GM12874 (cell line): ENCODE data around the gene GRK3.

Experiments
- TF ChIP-seq, protein P1 (sequence below): IDR thresholded peaks from 2 replicates; pipeline ENCODE4 v1.5.1; 2011; ENCODE audit warnings: low read depth, mild to moderate bottlenecking, control low read depth, low read length, moderate library complexity; ENCODE audit not compliant: insufficient read depth

Gene GRK3

GRCh38 chr22:25701056-25701780 lies 136.7 kb downstream of the GRK3 start:
- TF ChIP-seq, protein P1, sequence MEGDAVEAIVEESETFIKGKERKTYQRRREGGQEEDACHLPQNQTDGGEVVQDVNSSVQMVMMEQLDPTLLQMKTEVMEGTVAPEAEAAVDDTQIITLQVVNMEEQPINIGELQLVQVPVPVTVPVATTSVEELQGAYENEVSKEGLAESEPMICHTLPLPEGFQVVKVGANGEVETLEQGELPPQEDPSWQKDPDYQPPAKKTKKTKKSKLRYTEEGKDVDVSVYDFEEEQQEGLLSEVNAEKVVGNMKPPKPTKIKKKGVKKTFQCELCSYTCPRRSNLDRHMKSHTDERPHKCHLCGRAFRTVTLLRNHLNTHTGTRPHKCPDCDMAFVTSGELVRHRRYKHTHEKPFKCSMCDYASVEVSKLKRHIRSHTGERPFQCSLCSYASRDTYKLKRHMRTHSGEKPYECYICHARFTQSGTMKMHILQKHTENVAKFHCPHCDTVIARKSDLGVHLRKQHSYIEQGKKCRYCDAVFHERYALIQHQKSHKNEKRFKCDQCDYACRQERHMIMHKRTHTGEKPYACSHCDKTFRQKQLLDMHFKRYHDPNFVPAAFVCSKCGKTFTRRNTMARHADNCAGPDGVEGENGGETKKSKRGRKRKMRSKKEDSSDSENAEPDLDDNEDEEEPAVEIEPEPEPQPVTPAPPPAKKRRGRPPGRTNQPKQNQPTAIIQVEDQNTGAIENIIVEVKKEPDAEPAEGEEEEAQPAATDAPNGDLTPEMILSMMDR: no peak

- TF ChIP-seq, protein P1: no peak
Measured at GRCh38 chr22:25702040-25702439, 137.6 kb downstream of the GRK3 start.

GRCh38 chr22:25702571-25703167 lies 138.2 kb downstream of the GRK3 start:
- TF ChIP-seq, protein P1: no peak

GRCh38 chr22:25704701-25705100 lies 140.2 kb downstream of the GRK3 start:
- TF ChIP-seq, protein P1: no peak

DNA sequence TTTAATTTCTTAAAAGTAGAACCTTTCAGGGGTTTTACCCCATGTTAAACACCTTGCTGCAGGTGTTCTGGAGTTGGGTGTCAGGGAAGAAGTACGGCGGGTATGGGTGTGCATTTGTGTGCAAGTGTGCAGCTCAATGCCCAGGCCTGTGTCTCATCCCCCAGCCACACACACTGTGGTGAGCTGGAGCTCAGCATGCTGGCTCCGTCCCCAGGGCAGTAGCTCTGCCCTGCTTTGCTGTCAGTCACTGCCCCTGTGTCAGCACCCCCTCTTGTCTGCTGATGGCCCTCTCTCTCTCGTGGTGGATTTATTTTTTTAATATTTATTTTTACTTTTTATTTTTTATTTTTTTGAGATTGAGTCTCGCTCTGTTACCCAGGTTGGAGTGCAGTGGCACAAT lies 141.7 kb downstream of the GRK3 start:
- TF ChIP-seq, protein P1: no peak

- TF ChIP-seq, protein P1: no peak
Measured at GRCh38 chr22:25709758-25710157, 145.3 kb downstream of the GRK3 start.

DNA sequence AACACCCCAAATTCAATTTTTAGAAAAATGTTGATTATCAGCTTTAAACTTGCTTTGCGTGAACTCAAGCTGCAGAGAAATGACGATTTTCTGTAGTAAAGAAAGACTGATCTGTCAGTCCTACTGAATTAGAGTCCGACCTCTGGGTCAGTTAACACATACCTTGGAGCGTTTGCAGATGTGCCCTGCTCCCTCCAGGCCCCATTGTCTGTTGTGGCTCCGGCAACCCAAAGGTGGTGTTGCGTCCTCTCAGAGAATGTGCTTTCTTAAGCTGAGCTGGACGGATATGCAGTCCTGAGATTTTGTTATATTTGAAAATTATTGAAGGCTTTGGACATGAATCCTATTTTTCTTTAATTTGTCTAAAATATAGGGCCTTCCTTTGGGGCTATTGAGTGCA lies 146.0 kb downstream of the GRK3 start:
- TF ChIP-seq, protein P1: no peak
